Activated CD8-positive, alpha-beta memory T cell treated with anti-CD3 and anti-CD28 coated beads for 48 hours (primary cell): ENCODE data around the gene MRPS5.

Experiments
- DNase-seq, 3 experiments: peaks; one replicate each; pipeline ENCODE4 v3.0.0-alpha.2; 2020; ENCODE audit warnings: low read depth in 2 of 3, low spot score in 2 of 3

MRPS5 gene

GRCh38 chr2:95091885-95092555, 29.6 kb downstream of the MRPS5 start:
- DNase-seq = no peak

- no peak for DNase-seq
Observed at GRCh38 chr2:95087379-95087778, 34.2 kb downstream of the MRPS5 start.

- DNase-seq = no peak
Observed at GRCh38 chr2:95086017-95086416, 35.6 kb downstream of the MRPS5 start.

- DNase-seq = no peak
Observed at GRCh38 chr2:95082477-95082876, 39.1 kb downstream of the MRPS5 start.

- no peak for DNase-seq
Observed at GRCh38 chr2:95079199-95079683, 42.4 kb downstream of the MRPS5 start.

GRCh38 chr2:95077861-95078603, 43.6 kb downstream of the MRPS5 start:
- no peak for DNase-seq

GRCh38 chr2:95077530-95077825, 44.1 kb downstream of the MRPS5 start:
- DNase-seq = no peak

GRCh38 chr2:95076705-95077529, 44.7 kb downstream of the MRPS5 start:
- peak; percentile 65 to 70 (median 66) for DNase-seq

- DNase-seq = no peak
Observed at GRCh38 chr2:95075440-95076132, 46.0 kb downstream of the MRPS5 start.

- peak in 2 of 3 experiments; percentile 36 to 39 for DNase-seq
Observed at GRCh38 chr2:95074663-95075439, 46.8 kb downstream of the MRPS5 start.

GRCh38 chr2:95073856-95074662, 47.5 kb downstream of the MRPS5 start:
- DNase-seq = no peak

GRCh38 chr2:95072424-95072823, 49.2 kb downstream of the MRPS5 start:
- DNase-seq = no peak

- no peak for DNase-seq
Observed at GRCh38 chr2:95071856-95072255, 49.8 kb downstream of the MRPS5 start.

GRCh38 chr2:95069465-95069864, 52.1 kb downstream of the MRPS5 start:
- DNase-seq = no peak

GRCh38 chr2:95068256-95068655, 53.4 kb downstream of the MRPS5 start:
- no peak for DNase-seq

GRCh38 chr2:95063086-95063958, 58.3 kb downstream of the MRPS5 start:
- no peak for DNase-seq

GRCh38 chr2:95062242-95063085, 59.1 kb downstream of the MRPS5 start:
- DNase-seq = no peak
